Measurements from ENCODE around the gene TUBGCP3.
"Not testable (repeated sequence)": the region's sequence is repeated elsewhere in the genome, so short reads cannot be mapped to it uniquely, and the experiment has no call there.

TUBGCP3 gene

DNA sequence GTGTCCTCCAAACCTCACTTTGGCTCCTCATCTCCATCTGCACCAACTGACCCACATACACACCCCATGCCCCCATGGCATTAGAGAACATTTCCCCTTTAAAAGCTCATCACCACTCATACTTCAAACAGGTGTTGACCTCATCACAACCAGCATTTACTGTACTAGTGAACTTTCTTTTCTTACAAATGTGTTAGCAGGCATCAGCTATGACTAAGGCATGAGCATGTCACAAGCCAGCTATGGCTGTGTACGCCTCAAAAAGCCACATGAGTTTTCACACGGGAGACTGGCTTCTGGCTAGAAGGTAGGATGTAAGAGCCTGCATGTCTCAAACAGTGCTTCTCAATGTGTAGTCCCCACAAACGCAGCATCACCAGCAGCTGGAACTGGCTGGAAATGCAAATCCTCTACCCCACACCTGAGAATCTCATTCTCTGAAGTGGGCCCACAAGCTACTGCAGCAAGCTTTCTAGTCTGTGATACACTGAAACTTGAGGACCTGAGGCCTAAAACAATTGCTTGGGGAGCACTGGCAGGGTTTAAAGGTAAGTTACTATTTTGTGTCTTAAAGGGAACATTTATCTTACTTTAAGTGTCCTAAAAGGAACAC, 66.8 kb downstream of the TUBGCP3 start:
- no peak for DNase-seq

DNA sequence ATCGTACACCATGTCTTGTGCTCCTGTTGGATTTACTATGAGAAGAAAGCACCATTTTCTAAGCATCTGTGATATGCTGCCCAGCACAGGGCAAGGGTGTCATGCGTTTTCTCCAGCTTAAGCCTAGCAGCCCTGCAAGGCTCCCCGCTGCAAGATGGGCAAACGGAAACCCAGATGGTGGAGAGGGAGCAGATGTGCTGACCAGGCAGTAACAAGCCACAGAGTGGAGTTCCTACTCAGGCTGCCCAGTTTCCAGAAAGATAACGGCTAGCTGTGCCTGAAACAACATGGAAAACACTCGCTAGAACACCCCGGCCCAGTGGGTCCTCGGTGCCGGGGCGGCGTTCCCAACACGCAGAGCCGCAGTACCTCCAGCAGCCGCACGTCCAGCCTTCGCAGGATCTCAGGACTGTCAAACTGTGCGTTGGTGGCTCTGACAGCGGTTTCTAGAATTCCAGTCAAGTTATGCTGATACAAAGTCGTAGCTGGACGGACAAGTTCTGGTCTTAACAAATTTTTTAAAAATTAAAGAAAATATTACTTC, 68.4 kb downstream of the TUBGCP3 start:
- DNase-seq, result no peak

DNA sequence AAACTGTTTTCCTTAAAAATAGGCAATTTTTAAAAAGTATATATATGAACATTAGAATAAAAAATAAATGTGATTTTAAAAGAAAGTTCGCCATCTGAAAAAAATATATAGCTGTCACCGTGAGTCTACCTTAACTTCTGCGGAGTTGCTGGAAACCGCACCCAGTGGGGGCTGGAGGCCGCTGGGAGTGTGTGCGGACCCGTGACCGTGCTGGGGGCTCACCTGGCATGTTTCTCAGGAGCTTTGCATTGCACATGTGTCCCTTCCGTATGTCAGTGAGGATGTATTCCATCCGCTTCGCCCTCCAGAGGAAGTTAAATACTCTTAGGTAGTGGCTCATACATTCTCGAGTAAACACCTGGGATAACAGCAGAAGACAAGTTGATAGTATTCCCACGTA, 71.7 kb downstream of the TUBGCP3 start:
- DNase-seq, result no peak

DNA sequence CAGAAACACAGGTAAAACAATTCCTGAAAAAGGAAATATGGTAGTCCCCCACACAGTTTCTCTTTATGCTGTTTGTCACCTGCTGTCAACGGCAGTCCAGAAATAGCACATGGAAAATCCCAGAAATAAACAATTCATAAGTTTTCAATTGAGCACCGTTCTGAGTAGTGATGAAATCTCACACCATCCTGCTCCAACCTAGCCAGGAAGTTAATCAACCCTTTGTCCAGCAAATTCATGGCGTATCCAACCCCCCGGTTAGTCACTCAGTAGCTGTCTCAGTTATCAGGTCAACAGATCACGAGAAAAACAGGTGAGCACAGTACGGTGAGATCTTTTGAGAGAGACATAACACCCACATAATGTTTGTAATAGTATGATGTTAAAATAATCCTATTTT, 74.2 kb downstream of the TUBGCP3 start:
- no peak for DNase-seq

DNA sequence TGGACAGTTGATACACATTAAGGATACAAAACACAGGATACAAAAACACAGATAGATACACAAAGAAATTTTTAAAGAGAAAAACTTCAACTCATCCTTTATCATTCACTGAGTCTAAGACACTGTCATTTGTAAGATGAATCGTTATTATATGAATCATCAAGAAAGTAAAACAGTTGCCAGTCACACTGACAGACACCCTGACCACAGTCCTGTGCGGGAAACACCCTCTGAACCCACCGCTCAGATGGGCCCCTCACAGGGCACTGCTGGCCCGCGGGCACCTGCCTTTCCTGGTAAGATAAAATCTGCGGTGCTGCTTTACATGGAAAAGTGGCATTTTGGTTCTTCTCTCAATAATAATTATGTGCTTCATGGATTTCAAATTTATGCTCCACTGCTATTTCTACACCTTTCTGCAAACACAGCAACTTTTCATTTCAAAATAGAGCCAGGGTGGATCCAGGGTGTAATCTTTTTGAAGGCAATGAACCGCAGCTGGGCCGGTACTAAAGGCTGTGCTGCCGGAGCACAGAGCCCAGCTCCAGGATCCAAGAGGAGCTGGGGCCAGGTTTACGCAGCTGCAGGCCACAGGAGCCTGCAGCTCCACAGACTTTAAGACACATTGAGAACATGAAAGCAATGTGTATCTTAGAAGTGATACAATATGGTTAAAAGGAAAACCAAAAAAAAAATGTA, 76.8 kb downstream of the TUBGCP3 start:
- DNase-seq, result peak in 1 of 2 donors; percentile 13

DNA sequence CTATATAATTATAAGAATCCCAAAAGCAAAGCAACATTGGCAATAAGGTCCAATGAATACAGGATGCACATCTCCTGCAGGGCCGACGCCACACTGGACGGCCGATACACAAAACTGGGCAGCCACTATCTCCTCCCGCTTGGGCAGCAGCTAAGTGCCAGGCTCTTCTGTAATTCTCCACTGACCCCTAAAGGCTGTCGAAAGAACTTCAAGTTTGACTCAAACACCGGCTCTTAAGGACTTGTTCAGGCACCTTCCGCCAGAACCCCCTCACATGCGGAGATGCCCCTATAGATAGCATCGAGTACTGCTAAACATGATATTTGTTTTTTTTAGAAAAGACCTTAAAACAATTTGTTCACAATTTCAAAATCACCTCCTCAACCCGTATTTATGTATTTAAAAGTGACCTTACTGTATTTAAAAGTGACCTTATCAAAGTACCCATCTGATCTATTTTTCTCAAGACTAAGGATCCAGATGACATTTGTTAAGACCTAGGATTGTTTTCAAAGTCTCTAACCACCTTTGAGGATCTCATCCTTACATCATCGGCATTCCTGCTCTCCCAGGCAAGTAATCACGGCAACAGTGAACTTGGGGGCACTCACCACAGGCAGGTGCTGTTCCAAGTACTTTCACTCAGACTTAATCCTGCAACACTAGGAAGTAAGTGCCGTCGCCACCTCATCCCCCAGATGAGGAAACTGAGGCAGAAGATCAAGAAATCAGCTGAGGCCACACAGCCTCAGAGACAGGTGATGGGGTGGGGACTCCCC, 77.8 kb downstream of the TUBGCP3 start:
- DNase-seq, result no peak

DNA sequence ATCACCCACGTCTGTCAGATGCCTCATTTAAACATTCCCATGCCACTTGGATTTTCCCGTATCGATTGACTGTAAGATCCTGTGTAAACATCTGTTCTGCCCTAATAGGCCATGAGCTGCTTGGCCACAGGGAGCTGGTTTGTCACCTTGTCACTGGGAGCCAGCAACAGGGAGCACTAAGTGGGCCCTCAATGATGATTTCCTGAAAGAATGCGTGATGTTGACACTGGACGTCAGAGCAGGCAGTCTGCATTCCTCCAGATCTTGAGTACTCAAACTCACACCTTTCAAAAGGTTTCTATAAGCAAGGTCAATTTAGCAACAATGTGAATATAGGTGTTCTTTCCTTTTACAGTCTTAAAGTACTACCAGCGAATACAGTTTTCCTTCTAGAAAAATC, 78.8 kb downstream of the TUBGCP3 start:
- DNase-seq, result no peak

DNA sequence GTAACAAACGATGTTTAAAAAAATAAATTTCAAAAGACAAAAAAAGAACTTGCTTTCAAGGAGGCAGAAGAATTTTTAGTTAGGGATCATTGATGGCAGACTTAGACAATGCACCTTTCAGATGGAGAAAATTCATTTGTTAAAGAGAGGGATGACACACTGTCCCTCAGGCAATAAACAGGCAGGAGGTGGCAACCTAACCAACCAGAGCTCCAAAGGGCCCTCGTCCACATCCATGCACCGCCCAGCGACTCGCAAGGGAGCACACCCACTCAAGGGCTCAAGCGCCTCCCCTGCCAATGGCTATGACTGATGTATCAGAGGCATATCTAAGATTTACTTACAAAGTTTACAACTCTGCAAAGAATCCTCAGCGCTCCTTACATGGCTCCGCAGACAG, 81.9 kb downstream of the TUBGCP3 start:
- DNase-seq, result no peak

DNA sequence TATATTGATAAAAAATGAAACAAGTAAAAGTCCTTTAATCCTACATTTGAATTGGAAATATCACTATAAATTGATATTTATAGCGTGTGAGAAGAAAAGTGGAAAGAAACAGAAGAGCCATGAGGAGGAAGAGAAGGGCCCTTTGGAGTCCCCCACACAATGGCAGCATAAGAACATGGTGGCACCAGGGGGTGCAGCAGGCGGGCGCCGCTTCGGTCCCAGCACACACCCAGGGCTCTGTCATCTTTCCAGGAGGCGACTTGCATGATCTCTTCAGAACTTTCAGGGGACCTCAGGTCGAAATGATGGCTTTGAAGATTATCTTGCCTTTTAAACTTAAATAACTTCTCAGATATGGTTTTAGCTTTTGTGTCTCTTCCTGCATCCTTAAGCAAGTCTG, 91.8 kb downstream of the TUBGCP3 start:
- no peak for DNase-seq

DNA sequence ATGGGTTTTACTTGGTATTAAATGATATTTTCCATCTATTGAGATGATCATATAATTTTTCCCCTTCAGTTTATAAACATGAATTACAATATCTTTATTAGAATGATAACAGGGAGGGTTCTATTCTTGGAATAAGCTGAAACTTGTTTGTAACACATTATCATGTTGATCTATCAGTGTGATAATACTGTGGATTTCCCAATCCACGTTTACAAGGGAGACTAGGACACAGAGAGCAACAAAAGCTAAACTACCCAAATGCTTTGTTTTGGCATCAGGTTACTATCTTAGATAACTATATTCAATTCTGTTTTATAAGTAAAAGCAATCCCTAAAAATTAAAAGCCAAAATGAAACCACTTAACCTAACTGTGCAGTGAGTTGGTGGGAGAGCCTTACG, 92.5 kb downstream of the TUBGCP3 start:
- no peak for DNase-seq

DNA sequence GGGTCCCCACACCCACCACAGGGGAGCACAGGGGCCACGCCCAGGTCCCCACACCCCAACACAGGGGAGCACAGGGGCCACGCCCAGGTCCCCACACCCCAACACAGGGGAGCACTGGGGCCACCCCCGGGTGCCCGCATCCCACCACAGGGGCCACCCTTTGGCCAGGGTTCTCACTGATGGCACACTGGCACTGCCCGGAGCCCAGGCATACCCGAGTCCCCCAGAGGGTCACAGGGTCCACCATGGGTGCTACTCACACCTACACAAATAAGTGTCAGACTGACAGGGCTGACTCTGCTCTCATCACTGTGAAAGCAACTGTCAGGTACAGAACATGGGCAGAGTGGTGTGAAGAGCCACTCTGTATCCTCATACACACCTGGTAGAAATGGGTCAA, 98.8 kb downstream of the TUBGCP3 start:
- DNase-seq, result no peak

DNA sequence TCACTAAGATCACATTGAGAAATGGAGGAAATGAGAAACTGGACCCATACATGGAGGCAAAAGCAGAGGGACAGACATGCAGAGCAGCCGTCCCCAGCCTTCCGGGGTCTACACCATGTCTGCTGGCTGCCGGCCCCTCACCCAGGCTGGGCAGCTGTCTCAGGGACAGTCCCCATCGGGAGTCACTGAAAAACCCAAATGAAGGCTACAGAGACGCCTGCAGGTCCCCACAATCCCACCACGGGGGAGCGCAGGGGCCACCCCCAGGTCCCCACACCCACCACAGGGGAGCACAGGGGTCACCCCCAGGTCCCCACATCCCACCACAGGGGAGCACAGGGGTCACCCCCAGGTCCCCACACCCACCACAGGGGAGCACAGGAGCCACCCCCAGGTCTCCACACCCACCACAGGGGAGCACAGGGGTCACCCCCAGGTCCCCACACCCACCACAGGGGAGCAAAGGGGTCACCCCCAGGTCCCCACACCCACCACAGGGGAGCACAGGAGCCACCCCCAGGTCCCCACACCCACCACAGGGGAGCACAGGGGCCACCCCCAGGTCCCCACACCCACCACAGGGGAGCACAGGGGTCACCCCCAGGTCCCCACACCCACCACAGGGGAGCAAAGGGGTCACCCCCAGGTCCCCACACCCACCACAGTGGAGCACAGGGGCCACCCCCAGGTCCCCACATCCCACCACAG, 99.5 kb downstream of the TUBGCP3 start:
- DNase-seq, result not testable (repeated sequence)

DNA sequence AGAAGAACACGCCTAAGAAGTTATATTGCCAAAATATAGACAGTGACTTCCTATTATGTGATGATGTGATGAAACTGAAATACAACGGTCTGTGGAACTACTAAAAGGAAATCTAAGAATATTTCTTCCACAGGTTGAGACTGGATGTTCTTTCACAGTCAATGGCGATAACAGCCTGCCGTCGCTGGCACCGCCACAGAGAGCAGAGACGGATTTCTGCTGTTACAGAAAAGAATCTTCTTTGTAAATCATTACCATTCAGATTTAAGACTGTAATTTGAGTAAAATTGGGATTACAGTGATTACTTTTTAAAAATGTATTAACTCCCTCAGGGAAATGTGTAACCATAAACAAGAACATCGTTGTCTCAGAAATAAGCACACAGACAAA, 100.8 kb downstream of the TUBGCP3 start:
- no peak for DNase-seq

DNA sequence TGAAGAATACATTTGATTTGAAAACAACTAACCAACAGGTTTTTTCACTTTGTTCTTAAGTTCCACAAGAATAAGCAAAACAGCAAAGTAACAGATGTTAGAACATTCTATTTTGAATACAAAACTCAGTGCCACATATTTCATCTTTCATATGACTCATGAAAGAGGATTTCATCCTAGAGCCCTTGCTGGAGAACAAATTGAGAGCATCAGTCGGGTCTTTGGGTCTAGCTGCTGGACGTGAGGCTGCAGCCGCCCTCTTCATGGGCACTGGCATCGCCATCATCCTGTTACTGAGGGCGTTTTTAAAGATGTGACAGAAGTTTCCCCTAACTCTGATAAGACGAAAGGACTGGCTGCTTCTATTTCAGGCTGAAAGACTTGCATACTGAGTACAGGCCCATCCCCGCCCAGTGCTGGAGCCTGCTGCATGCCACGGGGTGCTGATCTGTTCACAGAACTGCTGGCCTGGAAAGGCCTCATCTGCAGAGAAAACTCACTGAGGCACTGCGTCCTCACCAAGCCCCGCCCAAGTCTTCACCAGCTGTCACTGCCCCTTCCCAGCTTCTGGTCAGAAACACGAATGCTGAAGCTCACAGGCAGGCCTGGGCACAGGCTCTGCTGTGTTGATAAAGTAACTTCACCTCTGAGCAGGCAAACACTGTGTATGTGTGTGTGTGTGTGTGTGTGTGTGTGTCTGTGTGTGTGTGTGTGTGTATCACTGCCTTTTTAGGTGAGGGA, 101.4 kb downstream of the TUBGCP3 start:
- no peak for DNase-seq

DNA sequence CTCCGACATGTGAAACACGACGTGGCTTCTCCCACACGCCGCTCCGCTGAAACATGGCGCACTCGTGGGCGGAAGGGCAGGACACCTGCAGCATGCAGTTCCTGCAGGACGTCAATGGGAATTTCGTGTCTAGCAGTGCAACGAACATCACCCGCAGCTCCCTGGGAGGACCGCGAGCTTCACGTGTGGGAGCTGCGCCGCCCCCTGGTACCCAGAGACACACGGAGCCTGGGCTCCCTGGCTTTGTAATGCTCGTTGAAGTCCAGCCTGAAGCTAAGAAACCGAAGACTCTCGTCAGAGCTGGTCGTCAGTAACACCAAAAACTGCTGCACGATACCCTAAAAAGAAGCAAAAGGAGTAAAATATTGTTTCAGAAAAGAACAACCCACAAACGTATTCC, 102.1 kb downstream of the TUBGCP3 start:
- not testable (repeated sequence) for DNase-seq

DNA sequence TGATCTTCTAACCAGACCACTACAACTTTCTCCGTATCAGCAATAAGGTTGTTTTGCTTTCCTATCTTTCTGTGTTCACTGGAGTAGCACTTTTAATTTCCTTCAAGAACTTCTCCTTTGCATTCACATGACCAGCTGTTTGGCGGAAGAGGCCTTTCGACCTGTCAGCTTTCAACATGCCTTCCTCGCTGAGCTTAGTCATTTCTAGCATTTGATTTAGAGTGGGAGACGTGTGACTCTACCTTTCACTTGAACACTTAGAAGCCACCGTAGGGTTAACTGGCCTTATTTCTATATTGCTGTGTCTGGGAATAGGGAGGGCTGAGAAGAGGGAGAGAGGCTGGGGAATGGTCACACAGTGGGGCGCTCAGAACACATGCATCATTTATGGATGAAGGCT, 104.7 kb downstream of the TUBGCP3 start:
- no peak for DNase-seq

DNA sequence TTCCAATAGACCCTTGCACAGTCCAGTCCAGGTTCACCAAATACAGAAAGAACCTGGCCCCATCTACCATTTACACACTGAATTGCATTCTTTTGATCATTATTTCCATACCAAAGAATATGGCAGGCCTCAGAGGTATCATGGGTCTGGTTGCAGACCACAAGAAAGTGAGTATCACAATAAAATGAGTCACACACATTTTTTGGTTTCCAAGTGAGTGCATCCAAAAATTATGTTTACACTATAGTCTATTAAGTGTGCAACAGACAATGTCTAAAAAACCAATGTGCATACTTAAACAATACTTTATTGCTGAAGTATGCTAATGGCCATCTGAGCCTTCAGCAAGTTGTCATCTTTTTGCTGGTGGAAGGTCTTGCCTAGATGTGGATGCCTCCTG, 106.5 kb downstream of the TUBGCP3 start:
- no peak for DNase-seq

DNA sequence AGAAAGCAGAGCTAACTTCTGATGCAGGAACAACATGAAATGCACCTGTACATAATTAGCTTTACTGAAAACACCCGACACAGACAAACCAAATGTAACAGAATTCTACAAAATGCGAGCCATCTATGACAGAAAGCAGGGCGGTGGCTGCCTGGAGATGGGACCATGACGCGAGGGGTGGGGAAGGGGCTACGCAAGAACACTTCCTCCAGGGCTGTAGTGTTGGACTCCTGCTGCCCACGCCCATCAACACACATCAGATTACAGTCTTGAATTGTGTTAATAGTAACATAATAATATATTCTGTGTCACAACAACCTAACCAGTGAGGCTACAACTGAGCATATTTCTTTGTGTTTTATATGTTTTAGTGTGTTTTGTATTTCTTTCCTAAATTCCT, 108.6 kb downstream of the TUBGCP3 start:
- DNase-seq, result no peak

DNA sequence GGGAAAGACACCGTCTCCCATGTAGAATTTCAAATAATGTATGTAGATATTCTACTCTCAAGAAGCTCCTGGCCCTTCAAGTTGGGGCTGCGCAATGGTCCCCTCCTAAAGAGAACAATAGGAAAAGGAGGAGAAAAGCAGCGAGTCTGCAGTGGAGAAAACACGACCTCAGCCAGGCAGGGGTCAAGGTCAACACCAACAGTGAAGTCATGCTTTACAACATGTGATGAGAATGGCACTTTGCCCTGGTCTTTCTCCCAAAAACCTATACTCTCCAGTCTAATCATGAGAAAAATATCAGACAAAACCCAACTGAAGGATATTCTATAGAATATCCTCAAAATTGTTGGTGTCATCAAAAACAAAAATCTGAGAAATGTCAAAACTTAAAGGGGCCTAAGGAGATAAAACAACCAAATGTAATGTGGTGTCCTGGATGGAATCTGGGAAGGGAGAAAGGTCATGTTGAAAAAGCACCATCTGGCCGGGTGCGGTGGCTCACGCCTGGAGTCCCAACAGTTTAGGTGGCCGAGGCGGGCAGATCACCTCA, 110.8 kb downstream of the TUBGCP3 start:
- DNase-seq, result no peak

DNA sequence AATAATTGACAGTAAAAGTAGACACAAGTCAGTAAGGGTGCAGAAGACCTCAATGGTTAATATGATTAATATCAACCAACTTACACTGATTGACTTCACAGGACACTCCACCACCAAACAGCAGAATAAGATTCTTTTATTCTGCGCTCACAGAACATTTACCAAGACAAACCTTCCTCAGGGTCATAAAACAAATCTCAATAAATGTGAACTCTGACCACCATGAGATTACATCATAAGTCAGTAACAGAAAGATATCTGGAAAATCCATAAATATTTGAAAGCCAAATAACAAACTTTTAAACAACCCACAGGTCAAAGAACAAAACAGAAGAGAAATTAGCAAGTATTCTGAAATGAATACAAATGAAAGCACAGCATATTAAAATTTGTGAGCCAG, 112.1 kb downstream of the TUBGCP3 start:
- no peak for DNase-seq

DNA sequence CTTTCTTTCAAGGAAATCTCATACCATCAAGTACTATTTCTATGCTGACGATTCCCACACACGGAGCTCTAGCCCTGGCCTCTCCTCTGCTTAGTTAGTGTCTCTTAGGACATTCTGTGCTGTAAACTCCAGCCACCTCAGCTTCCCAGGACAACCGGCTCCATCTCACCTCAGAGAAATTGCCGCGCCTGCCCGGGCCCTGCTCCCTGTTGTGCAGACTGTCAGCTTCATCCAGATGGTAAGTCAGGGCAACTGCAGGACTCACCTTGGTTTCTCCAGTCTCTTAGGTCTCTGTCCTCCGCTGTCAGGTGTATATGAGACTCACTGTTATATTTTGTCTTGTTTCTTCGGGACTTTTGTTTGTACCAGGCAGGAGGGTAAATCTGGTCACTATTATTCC, 113.1 kb downstream of the TUBGCP3 start:
- no peak for DNase-seq

DNA sequence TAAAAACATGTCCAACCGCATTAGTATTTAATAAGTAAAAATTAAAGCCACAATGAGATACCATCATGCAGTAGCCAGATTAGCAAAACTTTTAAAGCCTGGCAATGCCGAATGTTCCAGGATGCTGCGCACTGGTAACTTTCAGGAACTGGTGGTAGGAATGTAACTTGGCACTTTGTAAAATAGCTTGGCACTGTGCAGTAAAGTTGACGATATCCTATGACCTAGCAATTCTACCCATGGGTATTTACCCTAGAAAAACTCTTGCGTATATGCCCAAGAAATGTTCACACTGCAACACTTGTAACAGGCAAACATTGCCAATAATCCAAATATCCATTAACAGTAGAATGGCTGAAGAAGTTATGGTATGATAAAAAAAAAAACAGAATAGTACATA, 114.1 kb downstream of the TUBGCP3 start:
- DNase-seq, result no peak

Data from stimulated activated CD4-positive, alpha-beta T cell treated with anti-CD3 and anti-CD28 coated beads, Interleukin-2, amount 100 ng/mL, for 24 hours (primary cell).